DMS114 treated with DMSO at 0.1 percent for 48 hours (cell line): ENCODE measurements around the gene ILF2.
A peak's percentile ranks its signal among the peaks of the same experiment; 100 is the strongest.
"Not testable (repeated sequence)": the region's sequence is repeated elsewhere in the genome, so short reads cannot be mapped to it uniquely, and the experiment has no call there.

Experiments
- DNase-seq: peaks from one replicate; lab custom pipeline; 2025; ENCODE audit not compliant: unreplicated experiment; lab: John Stamatoyannopoulos, UW

ILF2 gene

GRCh38 chr1:153670859-153671627 is at the start of gene ILF2:
Gene ILF2 (minus strand): TSS chr1:153670993. CDS start chr1:153670922, 71 bp downstream.
- DNase-seq = peak; percentile 100

DNA sequence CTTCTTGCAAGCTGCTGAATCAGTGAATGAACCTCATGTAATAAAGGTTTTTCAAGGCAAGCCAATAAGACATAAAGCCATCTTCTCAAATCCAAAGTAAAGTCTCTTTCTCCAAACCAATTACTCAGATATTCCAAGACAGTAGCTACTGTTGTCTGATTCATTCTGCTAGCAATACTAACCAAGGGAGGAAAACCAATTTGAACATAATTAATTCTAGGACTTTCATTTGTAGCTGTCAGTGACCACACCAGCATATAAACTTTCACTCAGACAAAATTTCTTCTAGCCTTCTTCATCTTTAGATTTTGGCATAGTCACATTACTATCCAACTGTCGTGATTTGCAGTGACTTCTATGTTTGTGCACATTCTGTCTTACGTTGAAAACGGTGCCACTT is 46.5 kb upstream of the ILF2 start:
- no peak for DNase-seq

- DNase-seq = not testable (repeated sequence)
Measured at GRCh38 chr1:153716211-153716610, 45.4 kb upstream of the ILF2 start.

DNA sequence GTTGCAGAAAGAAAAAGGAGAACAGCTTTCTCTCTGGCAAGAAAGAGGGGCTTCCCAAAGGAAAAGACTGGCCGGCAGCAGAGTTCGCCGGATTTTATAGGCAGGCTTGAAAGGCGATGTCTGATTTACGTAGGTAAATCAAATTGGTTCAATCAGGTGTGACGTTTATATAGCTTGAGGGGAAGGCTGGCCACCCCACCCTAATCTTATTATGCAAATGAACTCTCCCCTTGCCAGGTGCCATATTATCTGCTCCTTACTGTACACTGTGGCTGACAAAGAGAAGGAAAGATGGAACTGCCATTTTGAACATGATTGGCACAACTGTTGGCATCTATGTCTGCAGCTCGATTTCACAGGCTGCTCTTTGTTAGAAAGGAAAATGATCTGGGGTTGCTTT is 40.2 kb upstream of the ILF2 start:
- no peak for DNase-seq

GRCh38 chr1:153705484-153705883 is 34.7 kb upstream of the ILF2 start:
- DNase-seq = no peak

DNA sequence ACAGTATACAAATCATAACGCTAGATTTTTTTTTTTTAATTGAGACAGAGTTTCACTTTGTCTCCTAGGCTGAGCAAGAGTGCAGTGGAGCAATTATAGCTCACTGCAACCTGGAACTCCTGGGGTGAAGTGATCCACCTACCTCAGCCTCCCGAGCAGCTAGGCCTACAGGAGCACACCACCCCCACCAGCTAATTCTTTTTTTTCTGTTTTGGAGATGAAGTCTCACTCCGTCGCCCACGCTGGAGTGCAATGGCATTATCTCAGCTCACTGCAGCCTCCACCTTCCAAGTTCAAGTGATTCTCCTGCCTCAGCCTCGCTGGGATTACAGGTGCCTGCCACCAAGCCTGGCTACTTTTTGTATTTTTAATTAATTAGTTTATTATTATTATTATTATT is 29.0 kb upstream of the ILF2 start:
- no peak for DNase-seq

DNA sequence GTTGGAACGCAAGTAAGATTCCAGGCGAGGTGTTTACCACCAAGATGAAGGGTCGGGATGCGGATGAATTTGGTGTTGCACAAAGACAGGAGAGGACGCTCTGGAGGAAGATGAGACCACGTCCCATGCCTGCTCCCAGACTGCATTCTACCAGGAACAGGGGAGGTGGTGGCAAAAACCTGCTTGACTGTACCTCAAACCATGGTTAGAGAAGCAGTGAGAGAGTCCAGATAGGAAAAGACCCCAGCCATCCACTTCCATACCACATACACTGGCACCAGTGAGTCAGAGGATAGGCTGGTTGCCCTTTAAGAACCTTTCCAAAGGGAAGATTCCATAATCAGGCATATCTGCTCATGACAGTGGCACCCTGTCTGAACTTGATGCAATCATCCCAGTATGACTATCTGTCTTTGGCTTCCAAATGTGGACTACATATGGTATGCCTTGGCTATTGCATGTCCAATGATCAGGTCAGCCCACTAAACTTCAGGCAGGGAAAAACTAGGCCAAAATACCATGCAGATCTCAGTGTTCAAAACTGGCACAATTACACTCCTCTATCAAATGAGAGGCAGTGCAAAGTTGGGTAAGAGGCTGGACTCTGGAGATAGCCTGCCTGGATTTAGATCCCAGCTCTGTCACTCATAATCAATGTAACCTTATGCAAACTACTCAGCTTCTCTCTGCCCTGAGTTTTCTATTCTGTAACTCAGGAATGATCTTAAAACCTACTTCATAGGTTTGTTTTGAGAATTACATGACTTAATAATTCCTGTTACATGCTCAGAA is 28.3 kb upstream of the ILF2 start:
- no peak for DNase-seq

DNA sequence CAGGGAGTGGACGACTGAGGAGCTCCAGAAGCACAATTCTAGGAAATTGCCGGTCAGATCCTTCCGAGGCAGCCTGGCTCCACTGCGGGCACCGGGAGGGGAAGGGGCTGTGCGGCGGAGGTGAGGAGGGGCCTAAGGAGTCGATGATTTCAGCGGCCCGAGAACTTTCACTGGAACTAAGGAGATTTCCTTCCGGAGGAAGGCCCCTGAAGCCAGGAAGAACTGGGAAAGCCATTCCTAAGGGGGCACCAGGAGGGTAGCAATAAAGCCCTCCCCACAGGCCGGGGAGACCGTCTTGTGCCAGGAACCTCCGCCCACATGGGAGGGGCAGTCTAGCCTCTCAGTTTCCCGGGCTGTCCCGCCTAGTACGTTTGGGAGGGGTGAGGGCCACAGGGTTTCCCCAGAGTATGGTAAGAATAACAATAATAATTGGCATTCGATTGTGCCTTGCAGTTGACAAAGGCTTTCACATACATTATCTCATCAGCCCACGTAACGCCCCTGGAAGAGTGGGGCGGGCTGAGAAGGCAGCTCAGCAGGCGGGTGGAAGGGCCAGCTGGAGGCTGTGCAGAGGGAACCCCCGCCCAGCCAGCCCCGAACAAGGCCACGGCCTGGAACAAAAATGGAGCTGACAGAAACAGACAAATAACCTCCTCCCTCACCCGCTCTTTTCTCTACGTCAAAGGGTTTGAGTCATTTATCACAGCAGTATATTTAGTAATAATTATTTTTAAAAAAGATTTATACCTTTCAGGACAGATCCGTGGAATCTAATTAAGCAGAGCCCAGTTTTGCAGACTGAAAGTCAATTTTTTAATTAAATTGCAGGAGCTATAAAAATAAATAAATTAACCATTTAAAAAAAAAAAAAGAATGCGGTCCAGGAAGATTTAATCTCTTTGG is 27.5 kb upstream of the ILF2 start:
- no peak for DNase-seq

GRCh38 chr1:153697191-153698019 is 26.6 kb upstream of the ILF2 start:
- DNase-seq = no peak

GRCh38 chr1:153696741-153697140 is 25.9 kb upstream of the ILF2 start:
- no peak for DNase-seq

DNA sequence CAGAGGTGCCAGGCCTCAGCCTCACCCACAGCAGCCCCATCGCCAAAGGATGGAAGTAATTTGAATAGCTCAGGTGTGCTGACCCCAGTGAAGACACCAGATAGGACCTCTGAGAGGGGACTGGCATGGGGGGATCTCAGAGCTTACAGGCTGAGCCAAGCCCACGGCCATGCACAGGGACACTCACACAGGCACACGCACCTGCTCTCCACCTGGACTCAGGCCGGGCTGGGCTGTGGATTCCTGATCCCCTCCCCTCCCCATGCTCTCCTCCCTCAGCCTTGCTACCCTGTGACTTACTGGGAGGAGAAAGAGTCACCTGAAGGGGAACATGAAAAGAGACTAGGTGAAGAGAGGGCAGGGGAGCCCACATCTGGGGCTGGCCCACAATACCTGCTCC is 22.7 kb upstream of the ILF2 start:
- no peak for DNase-seq

DNA sequence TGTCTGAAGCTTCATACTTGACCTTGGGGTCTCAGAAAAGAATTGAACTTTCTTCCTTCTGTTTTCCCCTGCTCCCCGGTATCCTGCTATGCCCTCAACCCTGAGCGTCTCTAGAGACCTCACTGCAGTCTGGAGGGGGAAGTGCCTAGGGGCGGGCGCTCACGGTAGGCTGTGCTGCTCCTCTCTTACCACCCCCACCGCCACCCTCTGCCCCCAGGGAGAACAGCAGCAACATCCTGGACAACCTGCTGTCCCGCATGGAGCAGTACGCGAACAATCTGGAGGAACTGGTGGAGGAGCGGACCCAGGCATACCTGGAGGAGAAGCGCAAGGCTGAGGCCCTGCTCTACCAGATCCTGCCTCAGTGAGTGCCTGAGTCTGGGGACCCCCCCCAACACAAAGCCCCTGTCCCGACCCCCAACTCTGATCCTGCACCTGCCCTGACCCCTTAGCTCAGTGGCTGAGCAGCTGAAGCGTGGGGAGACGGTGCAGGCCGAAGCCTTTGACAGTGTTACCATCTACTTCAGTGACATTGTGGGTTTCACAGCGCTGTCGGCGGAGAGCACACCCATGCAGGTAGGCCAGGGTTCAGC is 18.0 kb upstream of the ILF2 start:
- no peak for DNase-seq

- no peak for DNase-seq
Measured at GRCh38 chr1:153688276-153688675, 17.5 kb upstream of the ILF2 start.

DNA sequence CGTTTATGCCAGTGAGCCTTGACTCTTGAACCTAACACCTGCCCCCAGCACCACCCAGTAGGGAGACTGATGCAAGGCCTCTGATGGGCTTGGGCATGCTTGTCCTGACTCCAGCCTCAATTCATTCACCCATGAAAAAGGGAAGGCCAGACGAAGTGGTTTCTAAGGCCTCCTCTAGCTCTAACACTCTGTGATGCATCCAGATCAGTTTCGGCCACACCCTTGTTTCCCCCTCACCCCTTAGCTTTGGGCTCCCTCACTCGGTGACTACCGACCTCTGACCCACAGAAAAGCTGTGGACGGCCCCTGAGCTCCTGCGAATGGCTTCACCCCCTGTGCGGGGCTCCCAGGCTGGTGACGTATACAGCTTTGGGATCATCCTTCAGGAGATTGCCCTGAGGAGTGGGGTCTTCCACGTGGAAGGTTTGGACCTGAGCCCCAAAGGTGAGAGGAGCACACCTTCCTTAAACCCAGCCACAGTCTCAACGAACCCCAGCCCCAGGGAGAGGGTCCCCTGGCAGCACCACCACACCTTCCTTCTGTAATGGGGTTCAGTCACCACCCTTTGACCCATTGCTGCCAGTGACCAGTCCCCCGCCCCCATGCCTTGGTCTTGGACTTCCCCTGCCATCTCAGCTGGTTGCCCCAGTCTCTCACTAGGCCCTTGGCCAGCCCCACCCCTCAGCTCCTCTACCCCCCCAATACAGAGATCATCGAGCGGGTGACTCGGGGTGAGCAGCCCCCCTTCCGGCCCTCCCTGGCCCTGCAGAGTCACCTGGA is 16.7 kb upstream of the ILF2 start:
- DNase-seq = no peak

DNA sequence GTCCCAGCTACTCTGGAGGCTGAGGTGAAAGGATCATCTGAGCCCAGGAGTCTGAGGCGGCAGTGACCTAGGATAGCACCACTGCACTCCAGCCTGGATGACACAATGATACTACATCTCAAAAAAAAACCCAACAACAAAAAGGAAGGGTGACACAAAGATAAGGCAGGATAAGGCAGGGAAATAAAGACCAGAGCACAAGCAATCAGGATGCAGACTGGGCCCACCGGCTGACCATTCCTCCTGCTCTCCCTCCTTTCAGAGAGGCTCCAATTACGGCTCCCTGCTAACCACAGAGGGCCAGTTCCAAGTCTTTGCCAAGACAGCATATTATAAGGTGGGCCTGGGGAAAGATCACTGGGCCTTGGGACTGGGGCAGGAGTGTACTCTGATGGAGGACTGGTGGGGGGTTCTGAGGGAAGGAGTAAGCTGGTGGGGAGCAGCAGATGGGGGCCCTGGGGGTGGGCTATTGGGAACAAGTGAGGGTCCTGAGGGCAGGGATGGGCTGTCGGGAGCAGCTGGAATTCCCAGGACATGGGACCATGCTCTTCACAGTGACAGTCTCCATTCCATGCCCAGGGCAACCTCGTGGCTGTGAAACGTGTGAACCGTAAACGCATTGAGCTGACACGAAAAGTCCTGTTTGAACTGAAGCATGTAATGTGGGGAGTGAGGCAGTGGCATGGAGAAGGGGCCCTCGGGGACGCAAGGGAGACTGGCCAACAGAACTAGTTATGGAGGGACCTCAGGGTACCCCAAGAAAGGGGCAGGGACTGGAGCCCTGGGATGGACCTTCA is 14.9 kb upstream of the ILF2 start:
- DNase-seq = no peak

- no peak for DNase-seq
Measured at GRCh38 chr1:153684892-153685291, 14.1 kb upstream of the ILF2 start.

DNA sequence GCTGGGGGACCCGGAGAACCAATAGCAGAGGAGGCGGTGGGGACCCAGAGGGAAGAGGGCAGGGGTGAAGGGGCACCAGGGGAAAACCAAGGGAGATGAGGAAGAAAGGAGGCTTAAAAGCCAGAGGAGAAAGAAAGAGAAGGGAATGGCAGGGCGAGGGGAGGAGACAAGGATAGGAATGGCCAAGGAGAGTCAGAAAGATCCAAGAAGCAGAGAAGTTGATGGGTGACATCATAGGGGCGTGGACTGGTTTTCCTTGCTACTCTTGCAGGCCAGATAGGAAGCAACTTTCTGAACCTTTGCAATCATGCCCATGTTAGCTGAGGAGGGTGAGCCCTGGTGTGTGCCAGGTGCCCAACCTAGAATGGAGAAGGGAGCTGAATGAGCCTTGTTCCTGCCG is 13.1 kb upstream of the ILF2 start:
- DNase-seq = no peak

- no peak for DNase-seq
Measured at GRCh38 chr1:153682730-153683129, 11.9 kb upstream of the ILF2 start.

GRCh38 chr1:153680120-153680403 is 9.3 kb upstream of the ILF2 start:
- DNase-seq = no peak
